Measurements from ENCODE around the gene KNL1. TPM values are rescaled to one million over a fixed set of nuclear protein-coding genes. Genes with fewer than 3 reads are reported as not detected.

The KNL1 gene
- total and polyA plus RNA-seq, 12 donors = 0.13 to 7.9 (median 1.4) TPM

- TF ChIP-seq POLR2A (IDR thresholded peaks at IDR 0.05) (no peak), CTCF (IDR thresholded peaks at IDR 0.05) (no peak)
- 80 to 82% (median 81%) methylated on average over 6 of the region's 6 CpGs for WGBS, 4 donors
- H3K9me3 ChIP-seq (replicated peaks in 1 of 3) = no peaks in the 10 kb centered on the region
- peaks cover 0 to 13% of the 10 kb centered on the region in 2 donors for H3K36me3 ChIP-seq (replicated peaks in 1 of 2)
- intact Hi-C loops (cut with DNase I) = no loop called here
- H3K27ac ChIP-seq = no peak overlapping the region
- peaks cover 0 to 28% of the 10 kb centered on the region in 2 donors for H3K4me1 ChIP-seq (replicated peaks in 1 of 2)
- no peaks in the 10 kb centered on the region for H3K27me3 ChIP-seq
- H3K4me3 ChIP-seq = no peak overlapping the region
- no peak for DNase-seq
These were observed 34.9 kb upstream of the KNL1 start for GRCh38 chr15:40558952-40559742.

GRCh38 chr15:40562691-40563090, 31.4 kb upstream of the KNL1 start:
- 35 to 46% (median 43%) methylated on average over 2 of the region's 2 CpGs for WGBS, 4 donors
- Histone ChIP-seq H3K36me3 (replicated peaks in 1 of 2) (no peaks in the 10 kb centered on the region), H3K9me3 (replicated peaks in 1 of 3) (no peaks in the 10 kb centered on the region), H3K4me1 (replicated peaks in 1 of 2) (peaks cover 0 to 33% of the 10 kb centered on the region in 2 donors), H3K4me3 (no peak overlapping the region), H3K27ac (peak overlapping the region in 3 of 5 donors; percentile 15 to 64 (median 15)), H3K27me3 (no peaks in the 10 kb centered on the region)
- intact Hi-C loops (cut with DNase I) = no loop called here
- TF ChIP-seq CTCF (IDR thresholded peaks at IDR 0.05) (no peak), POLR2A (IDR thresholded peaks at IDR 0.05) (peak in 1 of 2 donors; percentile 27)
- peak in 6 of 7 donors; percentile 39 to 74 (median 68) for DNase-seq

- no peak overlapping the region for H3K27ac ChIP-seq
- intact Hi-C loops (cut with DNase I) = no loop called here
- H3K4me3 ChIP-seq = no peak overlapping the region
- no peaks in the 10 kb centered on the region for H3K27me3 ChIP-seq
- H3K9me3 ChIP-seq (replicated peaks in 1 of 3) = no peaks in the 10 kb centered on the region
- TF ChIP-seq POLR2A (IDR thresholded peaks at IDR 0.05) (no peak), CTCF (IDR thresholded peaks at IDR 0.05) (no peak)
- H3K36me3 ChIP-seq (replicated peaks in 1 of 2) = no peaks in the 10 kb centered on the region
- no peak for DNase-seq
- H3K4me1 ChIP-seq (replicated peaks in 1 of 2) = peaks cover under 1 to 34% of the 10 kb centered on the region in 2 donors
These were observed 30.6 kb upstream of the KNL1 start for GRCh38 chr15:40563426-40563825.

- intact Hi-C loops (cut with DNase I) = no loop called here
- no peaks in the 10 kb centered on the region for H3K9me3 ChIP-seq (replicated peaks in 1 of 3)
- no peaks in the 10 kb centered on the region for H3K27me3 ChIP-seq
- TF ChIP-seq CTCF (IDR thresholded peaks at IDR 0.05) = no peak
- peak; percentile 74 to 94 for TF ChIP-seq POLR2A (IDR thresholded peaks at IDR 0.05)
- 0% methylated on average over 19 to 40 of the region's 40 CpGs for WGBS, 4 donors
- DNase-seq = peak; percentile 97 to 100 (median 99)
- no peaks in the 10 kb centered on the region for H3K36me3 ChIP-seq (replicated peaks in 1 of 2)
- H3K4me1 ChIP-seq (replicated peaks in 1 of 2) = peaks cover 6 to 31% of the 10 kb centered on the region in 2 donors
- peak within 1 kb of the TSS; percentile 33 to 81 (median 64) for H3K4me3 ChIP-seq
- H3K27ac ChIP-seq = peak within 1 kb of the TSS; percentile 82 to 94 (median 93)
These were observed 29.3 kb upstream of the KNL1 start, which contains the start of gene CCDC32 for GRCh38 chr15:40564591-40565332. TSS of gene CCDC32 (minus strand) at chr15:40565042. CDS start at chr15:40563015, 2,027 bp downstream.
